B cell (primary cell): Measurements from ENCODE around the gene RBP3. TPM values are rescaled to one million over a fixed set of nuclear protein-coding genes. Genes with fewer than 3 reads are reported as not detected.

ENCODE experiments used
- ATAC-seq: fragments of 200-7000 bp; cut with Tn5 transposase; one replicate; pipeline ENCODE4 v1.10.0; 2021; ENCODE audit warnings: low read depth, mild to moderate bottlenecking, moderate number of reproducible peaks, moderate library complexity
- CTCF ChIA-PET: fragments of 350-600 bp; sonication (Branson Sonifier 250); formaldehyde crosslinking; loops from one replicate; lab custom pipeline; 2021; ENCODE audit warnings: antibody characterized with exemption, inconsistent platforms; lab: Charles Lee
- POLR2A ChIA-PET: fragments of 350-600 bp; sonication (Branson Sonifier 250); formaldehyde crosslinking; loops from one replicate; lab custom pipeline; 2021; ENCODE audit warnings: antibody characterized with exemption; lab: Charles Lee
- DNase-seq: peaks from one replicate; pipeline ENCODE4 v3.0.0; 2013
- H2AFZ ChIP-seq: 2 replicates; pipeline ENCODE4 v1.6.1; 2012; ENCODE audit warnings: mild to moderate bottlenecking, low read depth, low read length; ENCODE audit not compliant: insufficient read depth, poor library complexity, severe bottlenecking
- H3K27ac ChIP-seq, 2 donors: 1 replicate in 1 of 2; 2 replicates in 1 of 2; pipeline ENCODE4 v1.5.1; 2012 to 2013; ENCODE audit warnings: low read length in 2 of 2, mild to moderate bottlenecking in 2 of 2, moderate library complexity in 1 of 2
- H3K27me3 ChIP-seq, 4 experiments: fragments of 200-600 bp in 1 of 4; sonication (generic) in 1 of 4; replicated peaks in 1 of 4; 1 replicate in 2 of 4; 2 replicates in 2 of 4; pipeline versions ENCODE4 v1.6.1 to v1.7.0; 2013 to 2016; ENCODE audit warnings: low read length in 3 of 4, mild to moderate bottlenecking in 2 of 4, mixed read lengths in 1 of 4, moderate library complexity in 1 of 4; ENCODE audit not compliant: insufficient read depth in 4 of 4, control insufficient read depth in 3 of 4; ENCODE audit errors: control extremely low read depth in 1 of 4
- H3K36me3 ChIP-seq, 2 experiments: replicated peaks in 1 of 2; 1 replicate in 1 of 2; 2 replicates in 1 of 2; pipeline versions ENCODE4 v1.6.1 to v1.7.1; 2013; ENCODE audit warnings: low read length in 1 of 2; ENCODE audit not compliant: insufficient read depth in 2 of 2, control insufficient read depth in 1 of 2; ENCODE audit errors: control extremely low read depth in 1 of 2, extremely low read depth in 1 of 2
- H3K4me1 ChIP-seq, 2 donors: fragments of 200-600 bp in 1 of 2; sonication (generic) in 1 of 2; 1 replicate in 1 of 2; 2 replicates in 1 of 2; pipeline versions ENCODE4 v1.5.1 to v1.6.1; 2013 to 2017; ENCODE audit warnings: low read length in 2 of 2; ENCODE audit not compliant: control insufficient read depth in 2 of 2, insufficient read depth in 2 of 2
- H3K4me2 ChIP-seq: replicated peaks from 2 replicates; pipeline ENCODE3; 2012; ENCODE audit warnings: mild to moderate bottlenecking, low read depth, low read length; ENCODE audit not compliant: poor library complexity, severe bottlenecking
- H3K4me3 ChIP-seq, 5 experiments: fragments of 200-600 bp in 1 of 5; sonication (generic) in 1 of 5; 1 replicate in 3 of 5; 2 replicates in 2 of 5; pipeline versions ENCODE4 v1.5.1 to v1.7.0; 2011 to 2016; ENCODE audit warnings: low read length in 4 of 5, mild to moderate bottlenecking in 4 of 5, low read depth in 2 of 5, control low read depth in 1 of 5, moderate library complexity in 1 of 5; ENCODE audit not compliant: insufficient read depth in 1 of 5; ENCODE audit errors: control extremely low read depth in 1 of 5, extremely low read depth in 1 of 5
- H3K79me2 ChIP-seq: fragments of 200-600 bp; sonication (generic); one replicate; pipeline ENCODE4 v1.6.0; 2016; ENCODE audit warnings: low read length; ENCODE audit not compliant: control insufficient read depth, insufficient read depth
- H3K9ac ChIP-seq: fragments of 200-600 bp; sonication (generic); 2 replicates; pipeline ENCODE4 v1.6.1; 2017; ENCODE audit warnings: mild to moderate bottlenecking, low read length, moderate library complexity
- H3K9me3 ChIP-seq, 3 donors: one replicate each; pipeline versions ENCODE4 v1.6.1 to v1.7.1; 2013; ENCODE audit warnings: low read length in 2 of 3; ENCODE audit not compliant: control insufficient read depth in 2 of 3, insufficient read depth in 1 of 3; ENCODE audit errors: control extremely low read depth in 1 of 3
- H4K20me1 ChIP-seq: 2 replicates; pipeline ENCODE4 v1.6.0; 2012; ENCODE audit warnings: mild to moderate bottlenecking, low read length; ENCODE audit not compliant: insufficient read depth, control insufficient read depth, poor library complexity, severe bottlenecking
- H3K27ac Mint-ChIP-seq: one replicate; pipeline ENCODE4 v1.8.0; 2021; ENCODE audit warnings: mixed read lengths
- H3K27me3 Mint-ChIP-seq: one replicate; pipeline ENCODE4 v1.8.0; 2021; ENCODE audit warnings: mixed read lengths
- H3K4me1 Mint-ChIP-seq: one replicate; pipeline ENCODE4 v1.8.0; 2021; ENCODE audit warnings: mixed read lengths
- H3K4me3 Mint-ChIP-seq: one replicate; pipeline ENCODE4 v1.8.0; 2021; ENCODE audit warnings: mixed read lengths
- H3K9me3 Mint-ChIP-seq: one replicate; pipeline ENCODE4 v1.8.0; 2022; ENCODE audit warnings: mixed read lengths; ENCODE audit not compliant: insufficient read depth
- CTCF ChIP-seq: fragments of 200-600 bp; IDR thresholded peaks from one replicate; pipeline ENCODE4 v1.8.0; 2022; ENCODE audit warnings: antibody characterized with exemption, mild to moderate bottlenecking
- EZH2 ChIP-seq: IDR thresholded peaks from 2 replicates; pipeline ENCODE4 v1.6.1; 2012; ENCODE audit warnings: borderline replicate concordance, low read depth, mild to moderate bottlenecking, moderate library complexity, low read length; ENCODE audit not compliant: insufficient read depth, poor library complexity, severe bottlenecking
- WGBS: methylation state at CpG from one replicate; pipeline ENCODE4 v1.1.5; 2013; ENCODE audit warnings: missing lambda C conversion rate; ENCODE audit not compliant: insufficient coverage; 5-methylcytosine and 5-hydroxymethylcytosine counted together
- intact Hi-C: fragments of 100-400 bp; cut with micrococcal nuclease; formaldehyde crosslinking; loops from one replicate; pipeline ENCODE4 v1.10.0; 2022
- polyA plus RNA-seq: library from polyadenylated mRNA; depleted of rRNA; stranded (reverse); fragments of >200 nt; gene quantifications from 2 replicates; pipeline ENCODE4 v1.2.3, GENCODE V29; 2012
- total RNA-seq, 2 donors: library from RNA; stranded (reverse); fragments of 120-200 nt in 1 of 2; gene quantifications; 1 replicate in 1 of 2; 2 replicates in 1 of 2; pipeline versions ENCODE4 v1.2.3 to v1.2.4, GENCODE V29; 2013 to 2022

Gene RBP3
- total and polyA plus RNA-seq, 2 donors (not counting 1 experiment from before 2014, with no cell fraction given): not detected

- Histone ChIP-seq H3K27ac (no peak overlapping the region), H3K79me2 (no peaks in the 10 kb centered on the region), H4K20me1 (no peaks in the 10 kb centered on the region), H3K4me1 (no peaks in the 10 kb centered on the region), H2AFZ (no peak overlapping the region), H3K36me3 (no peaks in the 10 kb centered on the region), H3K9ac (no peak overlapping the region), H3K4me3 (no peak overlapping the region), H3K27me3 (no peaks in the 10 kb centered on the region), H3K4me2 (no peak overlapping the region), H3K9me3 (no peaks in the 10 kb centered on the region)
- CTCF ChIA-PET: no interaction called here
- ATAC-seq (no peak), DNase-seq (no peak)
- POLR2A ChIA-PET: interaction anchor here (0.6 kb wide), 1 partner anchor 362 kb away, joined by 8 read pairs; no protein-coding TSS in a partner anchor
- Mint-ChIP-seq H3K27ac (no peak overlapping the region), H3K4me3 (no peak overlapping the region), H3K4me1 (no peaks in the 10 kb centered on the region), H3K9me3 (no peaks in the 10 kb centered on the region), H3K27me3 (no peaks in the 10 kb centered on the region)
- no peak for TF ChIP-seq CTCF
- no peak for TF ChIP-seq EZH2
- intact Hi-C loops: no loop called here
- WGBS: 100% methylated on average over 2 of the region's 4 CpGs
Measured at GRCh38 chr10:47354165-47354564, 6.0 kb downstream of the RBP3 start.

GRCh38 chr10:47354900-47355299, 6.7 kb downstream of the RBP3 start:
- Histone ChIP-seq H3K4me2 (no peak overlapping the region), H3K79me2 (no peaks in the 10 kb centered on the region), H3K9me3 (no peaks in the 10 kb centered on the region), H3K27me3 (no peaks in the 10 kb centered on the region), H3K9ac (no peak overlapping the region), H3K27ac (no peak overlapping the region), H4K20me1 (no peaks in the 10 kb centered on the region), H3K4me1 (no peaks in the 10 kb centered on the region), H3K36me3 (no peaks in the 10 kb centered on the region), H2AFZ (no peak overlapping the region), H3K4me3 (no peak overlapping the region)
- DNase-seq: no peak
- H3K4me1 Mint-ChIP-seq: no peaks in the 10 kb centered on the region
- no peaks in the 10 kb centered on the region for H3K9me3 Mint-ChIP-seq
- TF ChIP-seq EZH2 (no peak), CTCF (no peak)
- H3K27me3 Mint-ChIP-seq: no peaks in the 10 kb centered on the region
- H3K4me3 Mint-ChIP-seq: no peak overlapping the region
- 83% methylated on average over 1 of the region's 1 CpG for WGBS
- no peak overlapping the region for H3K27ac Mint-ChIP-seq
- POLR2A ChIA-PET: interaction anchor here (0.6 kb wide), 1 partner anchor 363 kb away, joined by 8 read pairs; no protein-coding TSS in a partner anchor
- CTCF ChIA-PET: no interaction called here
- ATAC-seq: no peak
- intact Hi-C loops: no loop called here
